Measurements from ENCODE around the gene NR3C2. TPM values are rescaled to one million over a fixed set of nuclear protein-coding genes. Genes with fewer than 3 reads are reported as not detected.

NR3C2 gene
- polyA plus RNA-seq, 1 donor from 2014 or later: 0.06 TPM

DNA sequence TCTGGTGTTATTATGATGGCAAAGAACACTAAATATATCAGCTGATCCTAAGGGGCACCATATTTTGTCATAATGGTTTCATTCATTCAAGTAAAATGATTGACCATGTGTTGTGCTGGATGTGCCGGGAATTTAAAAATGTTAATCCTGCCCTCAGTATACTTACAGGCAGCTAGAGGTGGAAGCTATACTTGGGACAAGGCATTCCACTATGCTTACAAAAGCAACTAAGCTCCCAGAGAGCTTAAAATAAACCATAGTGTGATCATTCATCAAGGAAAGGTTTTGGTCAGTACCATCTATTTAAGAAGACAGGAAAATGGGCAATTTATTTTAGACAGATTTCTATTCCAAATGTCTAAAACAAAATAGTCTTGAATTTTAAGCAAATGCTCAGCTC lies 46.4 kb downstream of the NR3C2 start:
- TF ChIP-seq MXI1 (conservative IDR thresholded peaks at IDR 0.05; ENCODE audit: poor library complexity, severe bottlenecking) (no peak), SMC3 (conservative IDR thresholded peaks at IDR 0.05; ENCODE audit: poor library complexity) (no peak), EP300 (conservative IDR thresholded peaks at IDR 0.05; ENCODE audit: poor library complexity, severe bottlenecking) (no peak), EZH2 (IDR thresholded peaks at IDR 0.05; ENCODE audit: borderline replicate concordance, insufficient read depth, low read length, poor library complexity, severe bottlenecking) (no peak), POLR2AphosphoS5 (IDR thresholded peaks at IDR 0.05) (no peak), RAD21 (conservative IDR thresholded peaks at IDR 0.05) (no peak), REST (IDR thresholded peaks at IDR 0.05; ENCODE audit: borderline replicate concordance) (no peak), TAF1 (IDR thresholded peaks at IDR 0.05; ENCODE audit: low read depth) (no peak)
- TF ChIP-seq, protein P1, sequence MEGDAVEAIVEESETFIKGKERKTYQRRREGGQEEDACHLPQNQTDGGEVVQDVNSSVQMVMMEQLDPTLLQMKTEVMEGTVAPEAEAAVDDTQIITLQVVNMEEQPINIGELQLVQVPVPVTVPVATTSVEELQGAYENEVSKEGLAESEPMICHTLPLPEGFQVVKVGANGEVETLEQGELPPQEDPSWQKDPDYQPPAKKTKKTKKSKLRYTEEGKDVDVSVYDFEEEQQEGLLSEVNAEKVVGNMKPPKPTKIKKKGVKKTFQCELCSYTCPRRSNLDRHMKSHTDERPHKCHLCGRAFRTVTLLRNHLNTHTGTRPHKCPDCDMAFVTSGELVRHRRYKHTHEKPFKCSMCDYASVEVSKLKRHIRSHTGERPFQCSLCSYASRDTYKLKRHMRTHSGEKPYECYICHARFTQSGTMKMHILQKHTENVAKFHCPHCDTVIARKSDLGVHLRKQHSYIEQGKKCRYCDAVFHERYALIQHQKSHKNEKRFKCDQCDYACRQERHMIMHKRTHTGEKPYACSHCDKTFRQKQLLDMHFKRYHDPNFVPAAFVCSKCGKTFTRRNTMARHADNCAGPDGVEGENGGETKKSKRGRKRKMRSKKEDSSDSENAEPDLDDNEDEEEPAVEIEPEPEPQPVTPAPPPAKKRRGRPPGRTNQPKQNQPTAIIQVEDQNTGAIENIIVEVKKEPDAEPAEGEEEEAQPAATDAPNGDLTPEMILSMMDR (IDR thresholded peaks at IDR 0.05; ENCODE audit: poor library complexity, severe bottlenecking): no peak
- Histone ChIP-seq H3K27ac (ENCODE audit: low read length) (no peak overlapping the region), H4K20me1 (ENCODE audit: insufficient read depth) (no peaks in the 10 kb centered on the region), H3K36me3 (ENCODE audit: insufficient read depth, low read length) (no peaks in the 10 kb centered on the region), H3K9me2 (ENCODE audit: insufficient read depth, low read length) (no peaks in the 10 kb centered on the region), H3K4me3 (ENCODE audit: low read length) (no peak overlapping the region), H3K9me3 (ENCODE audit: low read length) (no peaks in the 10 kb centered on the region), H3K79me2 (replicated peaks; ENCODE audit: insufficient read depth, low read length) (no peaks in the 10 kb centered on the region), H3K9ac (ENCODE audit: low read length) (no peak overlapping the region), H3K4me2 (ENCODE audit: low read length) (no peak overlapping the region), H3F3A (ENCODE audit: insufficient read depth, low read length, poor library complexity, severe bottlenecking) (no peaks in the 10 kb centered on the region), H3K27me3 (ENCODE audit: insufficient read depth, low read depth, low read length) (no peaks in the 10 kb centered on the region), H2AFZ (ENCODE audit: low read depth, low read length) (no peak overlapping the region)

- Histone ChIP-seq H3K79me2 (replicated peaks; ENCODE audit: insufficient read depth, low read length) (no peaks in the 10 kb centered on the region), H3K4me3 (ENCODE audit: low read length) (no peak overlapping the region), H3K4me2 (ENCODE audit: low read length) (no peak overlapping the region), H4K20me1 (ENCODE audit: insufficient read depth) (no peaks in the 10 kb centered on the region), H3K9me3 (ENCODE audit: low read length) (no peaks in the 10 kb centered on the region), H3K27ac (ENCODE audit: low read length) (no peak overlapping the region), H2AFZ (ENCODE audit: low read depth, low read length) (no peak overlapping the region), H3K9ac (ENCODE audit: low read length) (no peak overlapping the region), H3K36me3 (ENCODE audit: insufficient read depth, low read length) (no peaks in the 10 kb centered on the region), H3K27me3 (ENCODE audit: insufficient read depth, low read depth, low read length) (no peaks in the 10 kb centered on the region), H3K9me2 (ENCODE audit: insufficient read depth, low read length) (no peaks in the 10 kb centered on the region), H3F3A (ENCODE audit: insufficient read depth, low read length, poor library complexity, severe bottlenecking) (no peaks in the 10 kb centered on the region)
- TF ChIP-seq SMC3 (conservative IDR thresholded peaks at IDR 0.05; ENCODE audit: poor library complexity) (no peak), EP300 (conservative IDR thresholded peaks at IDR 0.05; ENCODE audit: poor library complexity, severe bottlenecking) (no peak), RAD21 (conservative IDR thresholded peaks at IDR 0.05) (no peak), TAF1 (IDR thresholded peaks at IDR 0.05; ENCODE audit: low read depth) (no peak), REST (IDR thresholded peaks at IDR 0.05; ENCODE audit: borderline replicate concordance) (no peak), EZH2 (IDR thresholded peaks at IDR 0.05; ENCODE audit: borderline replicate concordance, insufficient read depth, low read length, poor library complexity, severe bottlenecking) (no peak), POLR2AphosphoS5 (IDR thresholded peaks at IDR 0.05) (no peak), MXI1 (conservative IDR thresholded peaks at IDR 0.05; ENCODE audit: poor library complexity, severe bottlenecking) (no peak)
- TF ChIP-seq, protein P1 (IDR thresholded peaks at IDR 0.05; ENCODE audit: poor library complexity, severe bottlenecking): no peak
Observed at GRCh38 chr4:148391056-148391455, 51.2 kb downstream of the NR3C2 start.

All from neural cell (in vitro differentiated cells).